Kasumi-1 (cell line): ENCODE measurements around the gene SPPL2B.
"Not testable (repeated sequence)": the region's sequence is repeated elsewhere in the genome, so short reads cannot be mapped to it uniquely, and the experiment has no call there.

Experiments used
- DNase-seq, 2 experiments: peaks; one replicate each; lab custom pipeline; 2025; lab: John Stamatoyannopoulos, UW

The SPPL2B gene

GRCh38 chr19:2337329-2337707 lies 8.8 kb downstream of the SPPL2B start:
- no peak for DNase-seq

DNA sequence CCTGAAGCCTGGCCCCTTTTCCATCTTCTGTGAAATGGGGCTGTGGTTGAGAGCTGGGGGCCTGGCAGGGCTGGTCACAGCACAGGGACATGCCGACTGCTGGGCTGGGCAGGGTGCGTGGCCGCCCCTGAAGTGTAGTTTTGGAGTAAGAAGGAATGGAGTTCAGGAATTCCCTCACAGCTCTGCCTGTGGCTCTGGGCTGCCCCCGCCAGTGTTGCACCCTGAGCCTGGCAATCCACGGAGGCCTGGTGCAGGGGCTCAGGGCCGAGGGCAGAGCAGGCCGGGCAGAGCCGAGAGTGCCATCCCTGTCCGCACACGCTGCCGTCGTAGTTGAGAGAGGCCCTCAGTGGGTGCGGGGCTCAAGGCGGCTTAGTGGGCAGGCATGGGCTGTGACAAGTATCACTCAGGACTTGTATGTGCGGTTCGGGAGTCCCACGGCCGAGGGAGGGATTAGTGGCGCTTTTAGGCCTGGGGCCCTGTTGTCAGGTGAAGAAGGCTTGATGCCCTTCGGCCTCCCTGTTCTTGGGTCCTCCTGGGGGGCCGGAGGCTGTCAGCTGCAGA lies 9.7 kb downstream of the SPPL2B start:
- DNase-seq: no peak

DNA sequence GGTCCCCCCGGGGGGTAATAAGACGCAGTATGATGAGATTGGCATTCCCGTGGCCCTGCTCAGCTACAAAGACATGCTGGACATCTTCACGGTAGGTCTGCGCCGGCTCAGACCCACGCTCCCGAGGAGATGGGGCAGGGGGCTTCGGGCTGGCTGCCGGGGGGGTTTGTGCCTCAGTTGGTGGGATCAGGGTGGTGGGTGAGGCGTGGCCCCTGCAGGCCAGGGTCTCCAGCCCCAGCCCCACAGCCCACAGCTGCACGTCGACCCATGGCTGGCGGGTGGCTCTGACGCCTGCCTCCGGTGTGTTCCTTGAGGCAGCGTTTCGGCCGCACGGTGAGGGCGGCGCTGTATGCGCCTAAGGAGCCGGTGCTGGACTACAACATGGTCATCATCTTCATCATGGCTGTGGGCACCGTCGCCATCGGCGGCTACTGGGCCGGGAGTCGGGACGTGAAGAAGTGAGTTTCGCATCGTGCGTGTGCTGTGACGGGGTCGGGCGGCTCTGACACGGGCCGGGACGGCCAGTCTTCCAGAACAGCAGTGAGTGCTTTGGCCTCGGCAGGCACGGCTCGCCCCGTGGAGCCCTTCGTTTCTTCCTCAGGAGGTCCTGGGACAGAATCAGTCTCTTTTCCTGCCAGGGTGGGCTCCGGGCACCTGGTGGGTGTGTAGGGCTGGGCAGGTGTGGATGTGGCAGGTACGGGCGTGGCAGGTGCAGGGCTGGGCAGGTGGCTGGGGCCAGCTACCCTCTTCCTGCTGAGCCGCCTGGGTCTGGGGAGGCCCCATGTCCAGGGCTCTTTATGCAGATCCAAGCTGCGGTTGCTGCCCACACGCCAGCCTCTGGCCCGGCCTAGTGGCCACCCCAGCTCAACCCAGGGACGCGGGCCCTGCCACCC lies 10.5 kb downstream of the SPPL2B start:
- no peak for DNase-seq

DNA sequence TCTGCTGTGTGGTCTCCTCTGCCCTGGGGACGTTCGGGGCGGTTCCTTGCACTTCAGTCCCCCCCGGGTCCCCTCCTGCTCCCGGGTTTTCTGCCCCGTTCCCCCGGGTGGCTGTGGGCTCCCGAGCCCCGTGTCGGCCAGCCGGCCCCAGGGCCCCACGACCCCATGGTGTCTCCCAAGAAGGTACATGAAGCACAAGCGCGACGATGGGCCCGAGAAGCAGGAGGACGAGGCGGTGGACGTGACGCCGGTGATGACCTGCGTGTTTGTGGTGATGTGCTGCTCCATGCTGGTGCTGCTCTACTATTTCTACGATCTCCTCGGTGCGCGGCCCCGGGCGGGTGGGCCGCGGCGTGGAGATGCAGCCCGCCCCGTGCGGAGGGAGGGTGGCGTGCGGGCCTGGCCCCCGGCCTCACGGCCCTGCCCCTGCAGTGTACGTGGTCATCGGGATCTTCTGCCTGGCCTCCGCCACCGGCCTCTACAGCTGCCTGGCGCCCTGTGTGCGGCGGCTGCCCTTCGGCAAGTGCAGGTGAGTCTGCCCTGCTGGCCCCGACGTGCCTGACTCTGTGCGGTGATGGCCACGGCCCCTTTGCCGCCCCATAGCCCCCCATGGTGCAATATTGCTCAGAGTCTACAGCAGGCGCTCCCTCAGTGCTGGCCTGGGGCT lies 11.3 kb downstream of the SPPL2B start:
- DNase-seq: no peak

DNA sequence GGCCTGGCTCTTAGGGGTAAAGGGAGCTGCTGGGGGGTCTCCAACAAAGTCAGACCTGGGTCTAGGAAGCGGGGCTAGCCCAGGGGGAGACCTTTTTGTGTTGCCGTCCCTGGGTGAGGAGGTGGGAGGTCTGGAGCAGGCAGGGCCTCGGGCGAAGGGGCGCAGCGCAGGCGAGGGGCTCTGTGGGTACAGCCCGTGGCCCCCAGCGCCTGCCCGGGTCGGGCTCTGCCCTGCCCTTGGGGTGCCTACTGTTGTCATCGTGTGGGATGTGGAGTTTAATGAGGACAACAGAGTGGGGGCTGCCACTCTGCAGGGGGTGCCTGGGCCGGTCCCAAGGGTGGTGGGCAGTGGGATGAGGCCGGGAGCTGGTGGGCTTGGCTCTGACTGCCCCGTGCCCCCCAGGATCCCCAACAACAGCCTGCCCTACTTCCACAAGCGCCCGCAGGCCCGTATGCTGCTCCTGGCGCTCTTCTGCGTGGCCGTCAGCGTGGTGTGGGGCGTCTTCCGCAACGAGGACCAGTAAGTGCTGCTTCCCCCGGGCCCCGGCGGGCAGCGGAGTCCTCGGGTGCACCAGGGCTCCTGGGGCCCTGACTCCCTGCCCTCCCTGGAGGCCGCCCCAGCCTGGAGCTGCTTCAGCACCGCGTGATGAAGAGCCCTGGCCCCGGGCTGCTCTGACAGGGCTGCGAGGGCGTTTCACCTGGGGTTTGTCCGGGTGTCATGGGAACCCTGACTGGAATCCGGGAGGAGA lies 12.2 kb downstream of the SPPL2B start:
- DNase-seq: no peak

DNA sequence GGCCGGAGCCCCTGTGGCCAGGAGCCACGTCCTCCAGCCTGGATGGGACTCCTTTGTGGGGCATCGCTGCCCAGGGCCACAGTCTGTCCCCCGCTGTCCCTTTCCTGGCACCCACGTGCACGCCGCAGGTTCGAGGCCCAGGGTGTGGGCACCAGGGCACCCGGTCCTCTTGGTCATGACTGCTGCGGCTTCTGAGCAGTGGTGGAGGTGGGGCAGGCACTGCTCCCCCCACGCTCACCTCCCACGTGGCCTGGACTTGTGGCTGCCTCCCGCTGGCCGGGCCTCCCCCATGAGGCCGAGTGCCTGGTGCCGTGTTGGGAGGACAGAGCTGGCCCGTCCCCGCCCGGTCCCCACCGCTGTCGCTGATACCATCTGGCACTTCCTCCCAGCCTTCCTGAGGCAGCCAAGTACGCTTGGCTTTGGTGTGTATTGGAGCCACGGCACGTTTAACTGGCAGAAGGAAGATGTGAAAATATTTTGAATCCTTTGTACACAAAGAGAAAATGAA lies 12.8 kb downstream of the SPPL2B start:
- DNase-seq: no peak

DNA sequence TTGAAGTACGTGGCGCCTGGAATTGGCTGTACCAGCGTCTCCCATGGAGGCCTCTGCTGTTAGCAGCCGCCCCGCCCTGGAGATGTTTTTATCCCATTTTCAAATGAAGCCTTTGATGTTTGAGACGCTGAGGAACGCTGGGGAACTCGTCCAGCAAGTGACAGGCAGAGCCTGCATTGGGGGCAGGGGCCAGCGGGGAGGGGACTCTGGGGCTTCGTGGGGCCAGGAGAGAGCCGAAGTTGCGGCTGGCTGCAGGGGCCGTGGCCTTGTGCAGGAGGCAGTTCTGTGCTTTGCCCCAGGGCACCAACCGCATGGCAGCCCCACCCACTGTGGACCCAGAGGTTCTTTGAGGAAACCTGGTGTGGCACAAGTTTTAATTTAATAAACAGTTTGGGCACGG lies 13.5 kb downstream of the SPPL2B start:
- DNase-seq: no peak

DNA sequence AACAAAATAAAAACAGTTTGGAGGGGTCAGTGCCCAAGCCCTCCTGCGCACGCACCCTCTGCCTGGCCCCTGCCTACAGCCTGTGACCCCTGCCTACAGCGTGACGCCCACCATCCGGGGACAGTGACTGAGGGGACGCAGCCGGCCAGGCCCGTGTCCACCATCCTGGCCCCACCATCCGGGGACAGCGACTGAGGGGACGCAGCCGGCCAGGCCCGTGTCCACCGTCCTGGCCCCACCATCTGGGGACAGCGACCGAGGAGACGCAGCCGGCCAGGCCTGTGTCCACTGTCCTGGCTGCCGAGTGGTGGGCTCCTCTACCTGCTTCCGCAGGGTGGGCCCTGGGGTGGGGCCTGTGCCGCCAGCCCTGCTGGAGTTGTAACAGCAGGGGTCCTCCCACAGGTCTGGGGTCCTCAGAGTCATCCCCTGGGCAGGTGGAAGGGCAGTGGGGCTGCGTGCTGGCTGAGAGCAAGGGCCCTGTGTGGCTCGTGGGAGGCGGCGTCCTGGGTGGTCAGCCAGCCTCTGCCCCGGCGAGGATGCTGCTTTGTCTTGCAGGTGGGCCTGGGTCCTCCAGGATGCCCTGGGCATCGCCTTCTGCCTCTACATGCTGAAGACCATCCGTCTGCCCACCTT lies 14.3 kb downstream of the SPPL2B start:
- DNase-seq: no peak

DNA sequence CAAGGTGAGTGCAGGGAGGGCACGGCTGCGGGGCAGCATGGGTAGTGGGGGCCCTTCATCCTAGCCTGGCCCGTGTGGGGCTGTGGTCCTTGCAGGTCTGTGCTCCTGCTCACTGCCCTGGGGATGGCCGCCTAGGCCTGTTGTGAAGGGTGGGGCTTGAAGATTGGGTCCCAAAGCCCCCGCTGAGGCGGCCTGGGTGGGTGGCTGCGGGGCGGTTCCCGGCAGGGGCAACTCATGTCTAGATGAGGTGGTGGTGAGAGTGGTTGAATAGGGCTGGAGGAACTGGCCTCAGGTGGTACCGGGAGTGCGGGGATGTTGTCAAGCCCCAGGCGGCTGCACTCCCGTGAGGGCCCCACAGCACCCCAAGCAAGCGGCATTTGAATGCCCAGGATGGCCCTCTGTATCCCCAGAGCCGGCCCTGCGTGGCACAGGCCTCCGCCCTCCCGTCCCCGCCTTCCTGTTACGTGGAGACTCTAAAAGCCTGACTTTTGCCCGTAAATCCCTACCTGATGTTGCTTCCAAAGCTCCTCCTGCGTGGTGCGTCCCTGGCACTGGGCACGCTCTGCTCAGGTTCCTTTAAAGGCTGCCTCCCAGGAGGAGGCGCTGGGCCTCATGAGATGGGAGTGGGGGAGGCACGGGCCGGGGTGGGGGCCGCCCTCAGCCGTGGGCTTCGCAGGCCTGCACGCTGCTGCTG lies 15.0 kb downstream of the SPPL2B start:
- DNase-seq: no peak

GRCh38 chr19:2344381-2344870 lies 15.9 kb downstream of the SPPL2B start:
- DNase-seq: no peak

- no peak for DNase-seq
Measured at GRCh38 chr19:2345076-2345475, 16.6 kb downstream of the SPPL2B start.

GRCh38 chr19:2345794-2346663 lies 17.5 kb downstream of the SPPL2B start:
- DNase-seq: no peak

GRCh38 chr19:2349818-2350217 lies 21.3 kb downstream of the SPPL2B start:
- not testable (repeated sequence) for DNase-seq

DNA sequence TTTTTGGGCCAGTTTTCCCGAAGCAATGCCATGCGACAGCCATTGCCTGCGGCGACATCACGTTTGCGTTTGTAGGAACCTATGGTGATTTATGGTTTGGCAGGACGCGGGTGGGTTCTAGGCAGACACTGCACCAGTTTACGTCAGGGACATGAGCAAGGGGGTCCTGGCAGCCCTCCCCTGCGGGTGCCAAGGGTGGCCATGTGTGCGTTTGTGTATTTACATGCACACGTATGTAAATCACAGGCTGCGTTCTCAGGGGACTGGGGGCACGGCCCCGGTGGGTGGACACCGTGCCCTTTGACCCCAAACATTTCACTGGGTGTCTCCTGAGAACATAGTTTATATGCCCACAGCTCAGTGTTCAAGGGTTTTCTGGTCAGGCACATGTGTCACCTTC lies 22.2 kb downstream of the SPPL2B start:
- DNase-seq: no peak

DNA sequence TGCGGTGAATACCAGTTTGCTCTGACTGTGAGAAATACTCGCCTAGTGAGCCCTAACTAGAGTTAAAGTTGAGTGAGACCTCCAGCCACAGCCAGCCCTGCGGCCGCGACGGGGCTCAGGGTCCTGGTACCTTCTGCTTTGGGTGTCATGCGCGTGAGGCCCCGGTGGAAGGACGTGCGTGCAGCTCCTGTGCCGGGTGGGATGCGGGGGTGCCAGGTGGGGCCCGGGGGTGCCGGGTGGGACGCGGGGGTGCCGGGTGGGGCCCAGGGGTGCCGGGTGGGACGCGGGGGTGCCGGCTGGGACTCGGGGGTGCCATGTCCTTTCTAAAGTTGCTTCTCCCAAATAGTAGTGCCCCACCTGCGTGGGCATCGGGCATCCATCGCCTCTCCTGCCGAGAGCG lies 23.1 kb downstream of the SPPL2B start:
- no peak for DNase-seq

DNA sequence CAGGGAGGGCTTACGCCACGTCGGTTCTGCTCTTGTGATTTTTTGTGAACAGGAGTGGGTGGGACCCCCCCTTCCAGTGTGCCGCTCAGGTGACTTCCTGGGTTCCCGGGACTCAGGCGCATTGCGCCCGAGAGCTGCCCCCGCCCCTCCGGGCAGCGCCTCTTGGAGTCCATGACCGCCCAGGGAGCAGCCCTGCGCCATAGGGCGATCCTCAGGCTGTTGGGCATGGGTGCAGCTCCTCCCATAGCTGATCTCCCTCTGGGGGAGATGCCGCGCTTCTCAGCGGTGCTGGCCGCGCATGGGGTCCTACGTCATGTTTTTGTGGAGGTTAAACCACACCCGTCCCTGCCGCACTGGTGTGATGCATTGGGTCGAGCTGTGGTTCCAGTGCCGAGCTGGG lies 23.6 kb downstream of the SPPL2B start:
- no peak for DNase-seq

GRCh38 chr19:2353159-2353886 lies 24.8 kb downstream of the SPPL2B start:
- DNase-seq: no peak

GRCh38 chr19:2353887-2354592 lies 25.6 kb downstream of the SPPL2B start:
- DNase-seq: no peak

GRCh38 chr19:2354670-2355069 lies 26.2 kb downstream of the SPPL2B start:
- no peak for DNase-seq
